ENCODE results near the gene CHCT1. TPM values are rescaled to one million over a fixed set of nuclear protein-coding genes. Genes with fewer than 3 reads are reported as not detected.
A peak's percentile ranks its signal among the peaks of the same experiment; 100 is the strongest.

Gene CHCT1
- total RNA-seq, 1 donor from 2014 or later: not detected

DNA sequence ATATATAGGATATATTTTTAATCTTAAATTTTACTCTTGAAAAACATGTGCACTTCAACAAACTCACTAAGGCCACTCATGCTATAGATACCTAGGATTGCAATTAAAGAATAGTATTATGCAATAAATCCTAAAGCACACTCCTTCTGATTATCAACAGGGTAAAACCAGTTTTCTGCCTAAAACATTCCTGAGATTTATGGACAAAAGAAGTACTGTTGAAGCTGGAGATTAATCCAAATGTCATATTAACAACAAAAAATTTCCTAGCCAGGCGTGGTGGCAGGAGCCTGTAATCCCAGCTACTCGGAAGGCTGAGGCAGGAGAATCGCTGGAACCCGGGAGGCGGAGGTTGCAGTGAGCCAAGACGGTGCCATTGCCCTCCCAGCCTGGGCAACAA lies 21.4 kb downstream of the CHCT1 start:
- DNase-seq: no peak

DNA sequence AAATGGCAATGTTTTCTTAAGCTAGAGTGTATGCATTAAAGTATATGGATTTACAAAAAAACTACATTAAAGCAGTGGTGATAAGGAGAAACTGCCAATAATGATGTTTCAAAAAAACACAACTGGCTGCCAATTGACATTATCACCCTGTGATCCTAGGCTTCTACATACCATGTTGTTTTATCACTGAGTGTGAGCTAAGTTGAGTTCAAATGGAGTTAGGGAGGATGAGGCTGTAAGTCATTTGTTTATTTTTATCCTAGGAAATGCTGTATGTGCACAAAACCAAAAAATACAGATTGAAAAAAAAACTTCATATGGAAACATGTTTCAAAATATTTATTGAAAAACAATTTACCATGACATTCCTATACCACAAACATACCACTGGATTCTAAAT lies 22.9 kb downstream of the CHCT1 start:
- no peak for DNase-seq

DNA sequence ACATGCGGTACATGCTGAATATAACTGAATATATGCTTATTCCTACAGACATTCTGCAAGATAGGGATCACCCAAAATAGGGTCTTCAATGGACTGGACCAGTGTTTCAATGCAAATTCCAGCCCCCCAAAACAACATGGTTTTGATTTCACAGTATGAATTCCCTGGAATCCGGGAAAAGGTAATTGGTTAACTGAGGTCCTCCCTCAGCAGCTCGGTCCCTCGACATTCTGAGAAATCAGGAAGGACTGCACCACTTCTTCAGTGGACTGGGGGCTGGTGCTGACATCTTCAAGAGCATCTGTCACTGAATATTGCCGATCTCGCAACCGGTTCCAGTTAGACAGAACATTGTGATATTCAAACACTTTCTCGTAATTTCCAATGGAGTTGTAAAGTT lies 25.1 kb downstream of the CHCT1 start:
- no peak for DNase-seq

DNA sequence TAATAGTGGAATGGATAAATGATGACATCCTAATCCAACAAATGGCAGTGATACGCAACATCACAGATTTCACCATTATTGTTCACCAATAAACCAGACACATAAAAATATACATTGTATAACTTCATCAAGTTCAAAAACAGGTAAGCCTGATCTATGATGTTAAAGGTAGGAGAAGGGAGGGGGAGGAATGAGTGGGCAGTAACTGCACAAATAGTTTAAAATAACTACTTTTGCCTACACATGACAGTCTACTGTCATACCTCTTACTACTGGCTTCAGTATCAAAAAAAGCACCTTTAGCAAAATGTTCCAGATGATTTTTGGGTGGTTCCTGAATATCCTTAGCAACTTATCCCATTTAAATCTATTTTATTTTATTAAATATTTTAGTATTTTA lies 28.8 kb downstream of the CHCT1 start:
- no peak for DNase-seq

DNA sequence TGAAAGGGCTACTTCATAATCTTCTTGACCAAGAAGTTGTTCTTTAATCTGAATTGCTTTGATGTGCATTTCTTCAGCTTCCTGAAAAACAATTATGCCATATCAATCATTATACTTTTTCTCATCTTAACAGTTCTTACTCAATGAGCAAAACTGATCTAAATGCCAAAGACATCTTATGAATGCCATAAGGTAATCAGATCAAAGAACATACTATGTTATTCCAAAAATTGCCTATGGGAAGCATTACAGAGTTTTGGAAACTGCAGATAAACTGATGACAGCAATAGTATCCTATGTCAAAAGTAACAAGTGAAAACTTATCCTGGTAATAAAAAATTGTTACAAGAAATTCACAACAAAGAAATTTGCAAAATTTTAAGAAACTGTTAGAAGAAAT lies 29.7 kb downstream of the CHCT1 start:
- no peak for DNase-seq

DNA sequence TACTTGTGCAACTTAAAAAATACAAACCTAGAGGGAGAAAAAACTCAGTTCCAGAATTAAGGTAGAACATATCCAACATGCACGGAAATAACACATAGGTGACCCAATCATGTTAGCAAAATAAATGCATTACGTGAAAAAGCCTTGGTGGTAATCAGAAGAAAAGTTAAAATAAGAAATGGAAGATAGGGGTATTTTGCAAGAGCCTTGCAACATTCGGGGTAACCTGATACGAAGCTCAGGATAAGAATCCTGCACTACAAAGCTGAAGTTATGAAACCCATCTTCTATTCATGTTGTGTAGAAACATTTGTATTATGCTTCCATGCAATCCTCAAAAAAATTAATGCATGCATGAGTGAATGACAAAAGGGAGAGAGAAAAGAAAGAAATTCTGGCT lies 33.1 kb downstream of the CHCT1 start:
- DNase-seq: no peak

DNA sequence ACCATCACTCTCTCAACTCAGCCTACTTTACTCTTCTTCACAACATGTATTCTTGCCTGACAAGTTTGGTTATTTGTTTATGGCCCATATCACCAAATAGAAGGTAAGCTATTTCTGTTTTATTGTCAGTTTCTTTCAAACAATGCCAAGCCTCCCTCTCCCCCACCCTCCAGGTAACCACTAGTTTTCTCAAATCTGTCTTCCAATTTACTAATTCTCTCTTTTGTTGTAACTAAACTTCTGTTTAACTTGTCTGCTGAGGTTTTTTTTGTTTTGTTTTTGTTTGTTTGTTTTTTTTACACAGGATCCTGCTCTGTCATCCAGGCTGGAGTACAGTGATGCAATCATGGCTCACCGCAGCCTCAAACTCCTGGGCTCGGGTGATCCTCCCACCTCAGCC lies 34.9 kb downstream of the CHCT1 start:
- no peak for DNase-seq

DNA sequence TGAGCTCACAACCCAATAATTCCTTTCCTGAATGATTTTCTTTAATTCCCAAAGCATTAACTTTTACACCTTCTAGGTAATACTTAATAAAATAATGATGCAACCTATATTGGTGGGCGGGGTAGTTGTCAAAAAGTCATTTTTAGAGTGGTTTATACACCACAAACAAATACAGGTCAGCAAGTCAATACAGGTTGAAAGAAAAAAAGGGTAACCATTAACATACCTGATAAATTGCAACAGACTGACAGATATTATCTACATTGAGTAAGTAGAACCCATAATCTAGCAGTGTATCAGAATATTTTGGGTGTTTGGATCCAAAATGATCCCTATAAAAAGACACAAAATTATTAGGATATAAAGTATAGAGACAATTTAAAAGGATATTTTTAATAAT lies 39.3 kb downstream of the CHCT1 start:
- DNase-seq: no peak

DNA sequence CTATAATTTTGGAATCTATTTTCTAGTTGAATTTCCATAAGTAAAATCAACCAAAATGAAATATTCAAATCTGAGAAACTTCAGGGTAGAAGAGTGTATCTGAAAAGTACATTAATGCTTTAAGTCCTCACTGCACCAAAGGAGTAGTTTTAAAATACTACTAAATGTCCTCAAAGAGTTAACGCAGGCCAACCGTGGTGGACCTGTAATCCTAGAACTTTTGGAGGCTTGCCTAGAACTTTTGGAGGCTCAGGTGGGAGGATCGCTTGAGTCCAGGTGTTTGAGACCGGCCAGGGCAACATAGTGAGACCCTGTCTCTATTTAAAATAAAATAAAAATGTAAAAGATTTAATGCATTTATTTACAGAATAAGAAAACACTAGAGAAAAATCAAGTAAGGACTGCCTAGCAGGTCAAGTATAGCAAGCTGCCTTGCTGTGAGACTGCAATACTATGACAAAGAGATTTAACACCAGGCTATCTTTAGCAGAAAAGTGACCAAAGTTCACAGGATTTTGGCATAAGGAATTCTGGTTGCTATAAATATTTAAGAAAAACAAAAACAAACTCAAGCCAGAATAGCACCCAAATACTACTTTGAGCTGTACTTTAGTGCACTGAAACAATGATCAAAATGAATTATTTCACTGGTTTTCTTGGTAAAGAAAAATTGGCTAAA lies 41.0 kb downstream of the CHCT1 start:
- DNase-seq: no peak

DNA sequence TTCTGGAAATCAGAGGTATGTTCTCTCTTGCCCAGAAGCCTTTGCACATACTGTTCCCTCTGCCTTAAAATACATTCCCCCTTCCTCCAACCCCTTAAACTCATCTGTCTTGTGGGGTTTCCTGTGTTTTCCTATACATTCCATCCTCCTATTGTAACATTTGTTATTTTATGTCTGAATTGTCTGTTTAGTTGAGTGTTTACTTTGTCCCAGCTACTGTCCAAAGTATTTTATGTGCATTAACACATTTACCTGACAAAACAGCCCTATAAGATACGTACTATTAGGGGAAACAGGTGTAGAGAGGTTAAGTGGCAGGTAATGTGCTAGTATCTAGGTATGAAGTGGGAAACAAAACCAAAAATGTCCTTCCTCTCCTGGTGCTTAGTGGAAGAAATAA lies 42.1 kb downstream of the CHCT1 start:
- no peak for DNase-seq

DNA sequence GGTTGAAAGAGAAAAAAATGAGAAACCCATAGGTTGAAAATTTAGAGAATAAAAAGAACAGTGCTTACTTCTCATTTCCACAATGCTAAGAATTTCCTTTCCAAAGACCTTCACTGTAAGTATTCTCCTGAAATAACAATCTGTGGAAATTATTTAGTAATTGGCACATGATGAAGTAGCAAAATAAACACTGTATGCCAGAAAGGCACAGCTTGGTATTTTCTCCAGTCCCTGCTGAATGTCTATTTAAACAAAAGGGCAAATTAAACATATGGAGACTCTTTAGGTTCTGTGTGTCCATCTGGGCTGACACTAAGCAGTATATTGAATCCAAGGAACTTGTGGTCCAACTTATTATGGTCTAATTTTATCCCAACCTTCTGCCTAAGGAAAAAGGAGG lies 46.1 kb downstream of the CHCT1 start:
- peak; percentile 22 for DNase-seq

DNA sequence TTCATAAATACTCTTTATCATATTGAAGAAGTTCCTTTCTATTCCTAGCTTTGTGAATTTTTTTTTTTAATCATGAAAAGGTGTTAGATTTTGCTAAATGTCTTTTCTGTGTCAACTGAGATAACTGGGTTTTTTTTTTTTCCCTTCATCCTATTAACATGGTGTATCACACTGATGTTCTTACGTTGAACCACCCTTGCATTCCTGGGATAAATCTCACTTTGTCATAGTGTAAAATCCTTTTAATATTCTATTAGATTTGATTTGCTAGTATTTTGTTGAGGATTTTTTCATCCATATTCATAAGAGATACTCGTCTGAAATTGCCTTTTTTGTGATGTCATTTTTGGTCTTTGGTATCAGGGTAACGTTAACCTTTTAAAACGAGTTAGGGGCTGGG lies 49.2 kb downstream of the CHCT1 start:
- no peak for DNase-seq

DNA sequence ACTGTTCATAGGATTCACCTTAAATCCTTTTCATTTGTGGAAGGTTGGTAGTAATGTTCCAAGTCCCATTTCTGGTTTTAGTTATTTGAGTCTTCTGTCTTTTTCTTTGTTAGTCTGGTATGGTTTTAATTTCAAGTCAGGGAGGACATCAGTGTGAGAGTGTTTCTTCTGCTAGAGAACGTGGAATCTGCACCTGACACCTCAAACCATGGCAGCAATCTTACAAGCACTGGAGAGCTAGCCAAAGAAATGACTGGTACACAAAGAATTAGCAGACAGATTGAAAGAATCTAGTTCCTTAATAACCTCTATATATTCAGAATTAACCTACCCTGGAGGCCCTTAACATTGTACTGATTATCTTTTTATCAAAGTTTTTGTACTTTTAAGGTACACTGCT lies 50.2 kb downstream of the CHCT1 start:
- no peak for DNase-seq

DNA sequence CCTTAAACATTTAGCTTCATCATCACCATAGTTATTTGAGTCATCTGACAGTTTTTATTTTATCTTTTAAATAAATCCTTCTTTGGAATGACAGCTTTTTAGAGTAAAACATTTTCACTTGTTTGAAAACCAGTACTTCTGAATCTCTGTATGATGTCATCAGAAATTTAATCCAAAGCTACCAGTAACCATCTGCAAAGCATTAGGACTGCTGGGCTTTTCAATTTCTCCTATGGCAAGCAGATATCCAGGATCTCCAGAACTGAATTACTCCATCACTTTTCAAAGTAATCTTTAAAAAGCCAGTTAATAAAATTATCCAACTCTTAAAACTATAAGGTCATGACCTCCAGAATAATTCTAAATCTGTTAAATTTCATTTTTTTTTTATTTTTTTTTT lies 51.5 kb downstream of the CHCT1 start:
- no peak for DNase-seq

Other genes starting within 250 kb of the CHCT1 start
- gene USP32, start 30.4 kb upstream of the CHCT1 start, total RNA-seq: 58.2 TPM
- 36.7 TPM for gene APPBP2, start 103.8 kb downstream of the CHCT1 start, total RNA-seq
- 12.2 TPM for gene PPM1D, start 177.7 kb downstream of the CHCT1 start, total RNA-seq